ENCODE measurements around the gene APC. TPM values are rescaled to one million over a fixed set of nuclear protein-coding genes. Genes with fewer than 3 reads are reported as not detected.

The APC gene
- total and polyA plus RNA-seq, 2 of the 8 experiments (the other 6 are each of a cell fraction or from before 2014, with no cell fraction given), result 6.8 to 41.9 TPM

DNA sequence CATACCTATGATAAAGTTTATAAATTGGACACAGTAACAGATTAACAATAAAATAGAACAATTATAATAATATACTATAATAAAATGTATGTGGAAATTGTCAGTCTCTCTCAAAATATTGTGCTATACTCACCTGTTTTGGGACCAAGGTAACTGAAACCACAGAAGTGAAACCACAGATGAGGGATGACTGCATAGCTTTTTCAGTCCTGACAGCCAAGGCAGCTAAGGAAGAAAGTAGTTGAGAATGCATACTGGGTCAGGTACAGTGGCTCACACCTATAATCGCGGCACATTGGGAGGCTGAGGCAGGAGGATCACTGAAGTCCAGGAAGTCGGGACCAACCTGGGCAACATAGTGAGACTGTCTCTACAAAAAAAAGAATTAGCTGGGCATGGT, 132.3 kb downstream of the APC start (continued):
- TF ChIP-seq GABPA (IDR thresholded peaks at IDR 0.05; ENCODE audit: borderline replicate concordance, insufficient read depth, low read length) (no peak), EP300 (IDR thresholded peaks at IDR 0.05; ENCODE audit: borderline replicate concordance in 1 of 2, low read depth in 2 of 2, low read length in 2 of 2) (no peak), RFX5 (IDR thresholded peaks at IDR 0.05; ENCODE audit: borderline replicate concordance, low read depth, low read length) (no peak), JUN (IDR thresholded peaks at IDR 0.05; ENCODE audit: low read depth, low read length) (no peak), ASH2L (IDR thresholded peaks at IDR 0.05; ENCODE audit: low read length) (no peak), TAF1 (IDR thresholded peaks at IDR 0.05; ENCODE audit: low read depth, low read length) (no peak), CHD1 (IDR thresholded peaks at IDR 0.05; ENCODE audit: low read depth, low read length) (no peak)
